Inferior parietal cortex (tissue), 1 donor: ENCODE measurements around the gene SPP1.
"Not testable (repeated sequence)": the region's sequence is repeated elsewhere in the genome, so short reads cannot be mapped to it uniquely, and the experiment has no call there.

ENCODE experiments used
- DNase-seq: peaks from one replicate; pipeline ENCODE4 v3.0.0-alpha.2; 2016; ENCODE audit errors: extremely low spot score

Gene SPP1

DNA sequence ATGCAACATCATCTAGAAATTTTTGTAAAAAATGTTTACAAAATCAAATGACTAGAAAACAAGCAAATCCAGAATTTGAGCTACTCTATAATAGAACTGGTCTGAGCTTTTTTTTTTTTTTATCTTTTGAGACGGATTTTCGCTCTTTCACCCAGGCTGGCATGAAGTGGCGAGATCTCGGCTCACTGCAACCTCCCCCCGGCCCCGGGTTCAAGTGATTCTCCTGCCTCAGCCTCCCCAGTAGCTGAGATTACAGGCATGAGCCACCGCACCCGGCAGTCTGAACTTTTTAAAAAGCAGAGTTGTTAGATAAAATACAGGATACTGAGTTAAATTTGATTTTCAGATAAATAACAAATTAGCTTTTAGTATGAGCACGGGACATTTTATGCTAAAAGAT lies 11.0 kb downstream of the SPP1 start:
- no peak for DNase-seq

DNA sequence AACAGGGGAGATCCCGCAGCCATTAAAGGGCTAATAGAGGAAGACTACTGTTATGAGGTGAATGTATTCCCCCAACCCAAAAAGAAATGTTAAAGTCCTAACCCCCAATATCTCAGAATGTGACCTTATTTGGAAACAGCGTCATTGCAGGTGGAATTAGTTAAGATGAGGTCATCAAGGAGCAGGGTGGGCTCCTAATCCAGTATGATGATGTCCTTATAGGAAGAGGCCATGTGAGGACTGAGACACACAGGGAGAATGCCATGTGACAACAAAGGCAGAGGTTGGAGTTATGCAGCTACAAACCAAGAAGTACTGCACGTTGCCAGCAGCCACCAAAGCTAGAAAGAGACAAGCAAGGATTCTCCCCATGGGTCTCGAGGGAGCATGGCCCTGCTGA lies 14.3 kb downstream of the SPP1 start:
- no peak for DNase-seq

DNA sequence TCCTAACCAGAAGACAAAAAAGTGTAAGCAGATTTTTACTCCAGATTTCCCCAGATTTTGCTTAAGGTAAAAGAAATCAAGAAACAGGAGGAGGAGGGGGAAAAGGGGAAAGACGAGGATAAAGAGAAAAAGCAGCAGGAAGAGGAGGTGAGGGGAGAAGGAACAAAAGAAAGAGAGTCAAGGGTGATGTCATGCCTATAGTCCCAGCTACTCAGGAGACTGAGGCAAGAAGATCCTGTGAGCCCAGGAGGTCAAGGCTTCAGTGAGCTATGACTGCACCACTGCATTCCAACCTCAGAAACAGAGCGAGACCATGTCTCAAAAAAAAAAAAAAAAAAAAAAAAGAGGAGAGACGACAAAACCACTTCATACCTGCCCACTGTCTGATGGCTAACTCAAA lies 19.9 kb downstream of the SPP1 start:
- no peak for DNase-seq

- DNase-seq: not testable (repeated sequence)
Observed at GRCh38 chr4:87999191-87999691, 23.7 kb downstream of the SPP1 start.

GRCh38 chr4:88001871-88002270 lies 26.4 kb downstream of the SPP1 start:
- DNase-seq: no peak

DNA sequence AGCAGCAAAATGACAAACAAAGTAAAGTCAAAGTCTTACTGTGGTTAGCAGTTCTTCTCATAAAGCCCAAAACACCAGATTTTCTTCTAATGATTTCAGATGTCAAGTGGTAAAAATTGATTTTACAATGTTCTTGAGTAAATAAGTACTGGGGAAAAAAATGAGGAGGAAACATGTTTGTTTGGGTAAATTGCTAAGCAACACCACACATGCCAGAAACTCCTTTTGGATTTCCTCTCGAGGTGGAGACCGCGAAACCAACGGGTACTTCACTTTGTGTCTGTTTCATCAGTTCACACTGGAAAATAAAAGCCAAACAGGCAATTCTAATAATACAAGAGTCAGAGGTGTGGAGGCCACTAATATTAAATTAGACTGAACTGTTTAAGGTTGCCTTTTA lies 27.3 kb downstream of the SPP1 start:
- no peak for DNase-seq

DNA sequence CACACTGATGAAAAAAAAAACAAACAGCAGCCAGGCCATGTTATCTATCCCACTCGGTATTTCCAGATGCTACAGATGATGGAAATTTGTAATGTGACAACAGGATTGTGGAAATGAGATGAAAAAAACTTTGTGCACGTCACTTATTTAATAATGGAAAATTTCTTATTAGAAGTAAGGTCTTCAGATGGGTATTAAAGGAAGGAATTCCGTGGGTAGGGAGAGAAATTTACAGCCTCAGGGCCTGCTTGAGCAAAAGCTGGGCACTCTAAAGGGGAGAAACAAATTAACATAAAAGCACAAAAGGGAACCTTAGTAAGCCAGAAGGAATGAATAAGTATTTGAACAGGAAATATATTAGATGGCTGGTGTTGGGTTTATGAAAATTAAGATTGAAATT lies 27.7 kb downstream of the SPP1 start:
- no peak for DNase-seq

DNA sequence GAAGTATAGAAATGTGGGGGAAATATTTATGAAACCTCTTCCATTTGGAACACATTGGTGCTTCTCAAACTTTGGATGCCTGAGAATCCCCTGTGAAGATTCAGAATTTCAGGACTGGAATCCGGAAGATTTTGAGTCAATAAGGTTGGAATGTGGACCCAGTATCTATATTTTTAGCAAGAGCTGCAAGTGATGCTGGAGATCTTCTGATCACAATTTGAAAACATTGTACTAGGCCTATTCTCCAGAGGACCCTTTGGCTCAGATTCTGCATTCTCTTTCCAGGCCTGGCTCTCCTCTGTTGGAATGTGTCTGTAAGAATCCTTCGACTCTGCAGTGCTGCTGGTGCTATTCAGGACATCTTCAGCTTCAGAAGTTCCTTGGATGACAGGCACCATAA lies 29.6 kb downstream of the SPP1 start:
- DNase-seq: no peak

DNA sequence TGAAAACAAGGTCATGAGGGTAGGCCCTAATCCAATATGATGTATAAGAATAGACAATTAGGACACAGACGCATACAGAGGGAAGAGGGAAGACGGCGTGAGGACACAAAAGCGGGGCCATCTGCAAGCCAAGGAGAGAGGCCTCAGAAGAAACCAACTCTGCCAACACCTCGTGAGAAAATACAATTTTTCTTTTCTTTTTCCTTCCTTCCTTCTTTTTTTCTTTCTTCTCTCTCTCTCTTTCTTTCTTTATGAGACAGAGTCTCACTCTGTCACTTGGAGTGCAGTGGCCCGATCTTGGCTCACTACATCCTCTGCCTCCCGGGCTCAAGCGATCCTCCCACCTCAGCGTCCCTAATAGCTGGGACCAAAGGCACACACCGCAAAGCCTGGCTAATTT lies 30.4 kb downstream of the SPP1 start:
- no peak for DNase-seq

- no peak for DNase-seq
Observed at GRCh38 chr4:88006956-88007303, 31.4 kb downstream of the SPP1 start.

- peak; percentile 74 for DNase-seq
Observed at GRCh38 chr4:88007304-88008121, 32.0 kb downstream of the SPP1 start, which contains the start of gene PKD2. Gene PKD2, plus strand, starts transcription at chr4:88007635. Its CDS starts 99 bp downstream, at chr4:88007734.

DNA sequence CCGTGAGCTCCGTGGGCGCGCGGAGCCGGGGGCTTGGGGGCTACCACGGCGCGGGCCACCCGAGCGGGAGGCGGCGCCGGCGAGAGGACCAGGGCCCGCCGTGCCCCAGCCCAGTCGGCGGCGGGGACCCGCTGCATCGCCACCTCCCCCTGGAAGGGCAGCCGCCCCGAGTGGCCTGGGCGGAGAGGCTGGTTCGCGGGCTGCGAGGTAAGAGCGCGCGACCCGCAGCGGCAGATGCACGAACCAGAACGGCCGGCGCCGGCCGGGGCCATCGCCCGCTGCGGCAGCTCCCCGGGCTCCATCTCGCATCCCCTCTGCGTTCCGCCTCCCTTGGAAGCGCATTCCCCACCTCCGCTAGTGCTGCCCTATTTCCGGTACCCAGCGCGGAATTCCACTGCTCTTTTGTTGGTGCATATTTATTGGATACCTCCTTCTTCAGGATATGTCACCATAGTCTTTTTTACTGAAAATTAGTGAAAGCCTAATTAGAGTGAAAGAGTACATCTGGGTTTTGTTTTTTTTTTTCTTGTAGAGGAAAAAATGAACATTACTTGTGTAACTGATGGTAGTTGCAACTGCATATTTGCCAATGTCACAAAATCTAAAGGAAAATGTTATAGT lies 32.7 kb downstream of the SPP1 start:
- DNase-seq: peak; percentile 55

DNA sequence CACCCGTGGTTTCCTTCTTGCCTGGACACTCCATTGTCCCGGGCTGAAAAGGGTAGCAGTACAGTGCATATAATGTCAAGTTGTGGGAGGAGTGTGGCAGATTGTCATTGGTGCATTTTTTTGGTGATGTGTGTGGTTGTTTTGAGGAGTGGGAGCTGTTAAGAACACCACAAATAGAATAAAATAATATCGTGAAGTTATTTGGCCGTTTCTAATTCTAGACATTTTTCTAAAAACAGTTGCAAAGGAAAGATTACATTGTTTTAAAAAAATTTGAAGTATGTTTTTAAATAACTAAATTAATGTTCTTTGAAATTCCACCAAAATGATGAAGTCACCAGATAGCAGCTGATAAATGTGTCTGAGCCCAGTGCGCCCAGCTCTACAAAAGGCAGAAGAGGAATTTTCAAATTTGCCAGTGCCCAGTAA lies 33.2 kb downstream of the SPP1 start:
- DNase-seq: no peak

GRCh38 chr4:88009871-88010270 lies 34.4 kb downstream of the SPP1 start:
- DNase-seq: no peak

DNA sequence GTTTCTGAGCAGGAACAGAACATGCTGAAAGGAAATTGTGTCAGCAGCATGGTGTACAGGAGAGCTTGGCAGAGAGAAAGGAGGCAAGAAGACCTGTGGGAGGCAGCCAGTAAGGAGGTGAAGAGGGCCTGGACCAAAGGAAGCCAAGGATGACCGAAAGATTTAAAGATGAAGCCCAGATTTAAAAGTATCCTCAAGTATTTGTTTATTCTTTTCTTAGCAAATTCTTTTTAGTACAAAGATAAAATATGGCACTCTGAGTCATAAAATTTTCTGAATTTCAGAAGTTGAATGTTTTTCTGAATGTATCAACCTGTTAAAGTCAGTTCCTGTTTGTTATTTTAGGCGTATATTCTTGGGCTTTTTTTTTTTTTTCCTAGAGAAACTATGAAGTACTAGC lies 35.5 kb downstream of the SPP1 start:
- no peak for DNase-seq

- no peak for DNase-seq
Observed at GRCh38 chr4:88012647-88013046, 37.1 kb downstream of the SPP1 start.

DNA sequence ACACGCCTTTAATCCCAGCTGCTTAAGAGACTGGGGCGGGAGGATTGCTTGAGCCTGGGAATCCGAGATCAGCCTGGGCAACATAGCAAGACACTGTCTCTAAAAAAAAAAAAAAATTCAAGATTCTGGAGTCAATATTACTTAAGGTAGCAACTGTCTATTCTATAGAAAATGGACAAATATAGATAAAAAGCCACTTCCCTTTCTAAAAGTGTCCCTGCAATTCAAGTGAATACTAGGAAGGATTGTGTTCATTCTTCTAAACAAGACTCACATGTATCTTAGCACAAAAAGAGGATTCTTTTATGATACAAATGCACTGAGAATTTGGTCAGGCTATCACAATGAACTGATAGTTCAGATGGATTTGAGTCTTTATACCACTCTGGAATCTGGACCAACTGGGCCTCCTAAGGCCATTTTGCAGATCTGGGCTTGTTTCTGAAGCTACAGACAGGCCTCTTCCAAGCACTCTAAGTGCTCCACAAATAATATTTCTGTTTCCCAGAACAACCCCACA lies 38.9 kb downstream of the SPP1 start:
- no peak for DNase-seq

DNA sequence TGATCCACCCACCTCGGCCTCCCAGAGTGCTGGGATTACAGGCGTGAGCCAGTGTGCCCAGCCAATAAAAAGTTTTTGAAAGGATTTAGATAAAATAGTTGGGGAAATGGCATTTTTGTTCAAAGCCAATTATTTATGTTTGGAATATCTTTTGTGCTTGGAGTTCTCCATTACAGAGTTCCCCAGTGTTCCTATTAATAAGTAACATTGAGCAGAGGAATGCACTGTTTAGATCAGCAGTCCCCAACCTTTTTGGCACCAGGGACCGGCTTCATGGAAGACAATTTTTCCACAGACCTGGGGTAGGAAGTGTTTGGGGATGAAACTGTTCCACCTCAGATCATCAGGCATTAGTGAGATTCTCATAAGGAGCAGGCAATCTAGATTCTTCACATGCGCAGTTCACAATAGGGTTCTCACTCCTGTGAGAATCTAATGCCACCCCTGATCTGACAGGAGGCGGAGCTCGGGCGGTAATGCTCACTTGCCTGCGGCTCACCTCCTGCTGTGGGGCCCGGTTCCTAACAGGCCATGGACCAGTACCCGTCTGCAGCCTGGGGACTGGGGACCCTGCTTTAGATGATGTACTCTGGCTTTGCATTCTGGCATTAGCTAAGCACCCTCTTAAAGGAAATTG lies 40.3 kb downstream of the SPP1 start:
- no peak for DNase-seq

DNA sequence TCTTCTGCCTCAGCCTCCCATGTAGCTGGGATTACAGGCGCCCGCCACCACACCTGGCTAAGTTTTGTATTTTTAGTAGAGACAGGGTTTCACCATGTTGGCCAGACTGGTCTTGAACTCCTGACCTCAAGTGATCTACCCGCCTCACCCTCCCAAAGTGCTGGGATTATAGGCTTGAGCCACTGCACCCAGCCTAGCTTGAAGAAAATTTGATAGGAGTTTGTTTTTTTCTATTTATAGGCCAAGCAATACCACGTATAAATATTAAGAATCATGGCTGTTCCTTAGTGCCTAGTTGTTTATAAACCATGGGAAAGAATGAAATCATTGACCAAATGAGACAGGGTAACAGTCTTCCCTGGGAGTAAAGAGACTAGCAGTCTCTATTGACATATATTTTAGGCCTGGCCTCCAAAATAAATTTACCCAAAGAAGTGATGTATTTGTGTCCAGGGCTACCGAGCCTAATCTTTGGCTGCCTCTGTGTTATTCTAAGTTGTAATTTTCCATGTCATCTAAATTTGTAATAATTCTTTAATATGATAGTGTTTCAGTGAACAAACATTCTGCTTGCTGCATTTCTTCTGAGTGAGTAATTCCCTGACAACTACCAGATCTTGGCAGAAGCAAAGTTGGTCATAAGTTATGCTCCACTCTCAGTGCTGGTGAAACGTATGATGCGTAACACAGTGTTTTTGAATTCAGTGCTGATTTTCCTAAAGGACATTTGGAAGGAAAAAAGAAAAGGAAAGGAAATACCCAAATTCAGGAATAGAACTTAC lies 42.2 kb downstream of the SPP1 start:
- DNase-seq: no peak

- DNase-seq: no peak
Observed at GRCh38 chr4:88018466-88018865, 43.0 kb downstream of the SPP1 start.

DNA sequence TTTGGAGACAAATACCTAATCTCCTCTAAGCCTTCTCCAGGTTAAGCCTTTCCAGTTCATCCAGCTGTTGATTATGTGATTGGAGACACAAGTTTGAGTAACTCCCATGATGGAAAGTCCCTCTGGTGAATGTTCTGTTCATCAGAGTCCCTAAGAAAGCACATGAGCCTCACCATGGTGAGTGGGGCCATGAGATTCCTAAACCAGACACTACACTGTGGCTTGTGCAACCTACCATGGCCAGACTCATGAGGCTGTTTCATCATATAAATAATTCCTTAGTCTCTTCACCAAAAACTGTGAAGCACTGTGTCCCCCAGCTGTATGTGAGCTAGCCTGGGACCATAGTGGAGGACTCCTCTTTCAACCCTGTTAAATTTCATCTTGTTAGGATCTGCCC lies 46.3 kb downstream of the SPP1 start:
- no peak for DNase-seq

DNA sequence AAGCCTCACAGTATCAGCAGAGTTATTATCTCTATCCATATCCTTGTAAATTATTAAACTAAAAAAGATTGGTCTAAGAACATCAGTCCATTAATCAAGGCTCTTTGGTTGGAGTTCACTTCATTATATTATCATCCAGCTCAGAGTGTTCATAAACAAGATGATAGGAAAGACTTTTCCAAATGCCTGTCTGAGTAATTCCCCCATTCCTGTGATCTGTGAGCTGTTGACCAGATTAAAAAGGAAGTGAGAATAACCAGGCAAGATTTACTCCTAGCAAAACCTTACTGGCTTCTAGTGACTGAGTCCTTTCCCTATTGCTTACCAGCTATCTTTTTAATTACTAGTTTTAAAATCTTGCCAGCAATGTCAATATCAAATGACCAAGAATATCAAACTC lies 46.8 kb downstream of the SPP1 start:
- no peak for DNase-seq
